Activated CD4-positive, alpha-beta T cell treated with anti-CD3 and anti-CD28 coated beads, Interleukin-2, amount 50 U/mL, for 16 hours (primary cell): ENCODE results near the gene ANKRD44.
"Not testable (repeated sequence)": the region's sequence is repeated elsewhere in the genome, so short reads cannot be mapped to it uniquely, and the experiment has no call there.

Experiments used
- DNase-seq: peaks from one replicate; pipeline ENCODE4 v3.0.0-alpha.2; 2020

Gene ANKRD44

DNA sequence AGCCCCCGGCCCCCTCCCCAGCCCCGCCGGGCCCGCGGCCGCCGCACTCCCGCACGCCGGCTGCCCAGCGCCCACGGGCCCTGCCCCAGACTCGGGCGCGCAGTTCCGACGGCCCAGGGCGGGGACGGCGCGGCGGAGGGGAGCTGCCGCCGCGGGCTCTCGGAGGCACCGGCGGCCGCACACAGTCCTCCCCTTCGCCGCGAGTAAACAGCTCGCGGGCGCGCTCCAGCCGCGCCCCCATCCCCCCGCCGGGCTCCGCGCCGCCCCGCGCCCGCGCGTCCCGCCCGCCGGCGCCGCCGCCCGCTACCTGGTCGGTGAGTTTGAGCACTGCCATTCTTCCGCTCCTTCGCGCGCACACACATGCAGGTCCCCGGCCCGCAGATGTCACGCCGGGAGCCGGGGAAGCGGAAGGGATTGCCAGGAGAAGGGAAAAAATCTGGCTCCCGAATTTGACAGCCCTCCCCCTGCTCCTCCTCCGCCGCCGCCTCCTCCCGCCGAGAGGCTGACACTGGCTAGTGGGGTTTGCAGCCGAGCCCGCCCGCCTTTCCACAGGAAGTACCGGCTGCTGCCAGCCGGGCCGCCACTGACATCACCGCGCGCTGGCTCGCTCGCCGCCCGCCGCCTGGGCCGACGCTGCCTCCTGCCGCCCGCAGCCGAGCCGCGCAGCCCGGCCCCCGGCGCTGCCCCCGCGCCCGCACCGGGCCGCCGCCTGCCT lies at the start of gene ANKRD44:
Gene ANKRD44 (minus strand): TSS at position 510 of the 715 bp plus-strand sequence. CDS start 176 bp downstream, at position 334.
- DNase-seq, result peak; percentile 90

DNA sequence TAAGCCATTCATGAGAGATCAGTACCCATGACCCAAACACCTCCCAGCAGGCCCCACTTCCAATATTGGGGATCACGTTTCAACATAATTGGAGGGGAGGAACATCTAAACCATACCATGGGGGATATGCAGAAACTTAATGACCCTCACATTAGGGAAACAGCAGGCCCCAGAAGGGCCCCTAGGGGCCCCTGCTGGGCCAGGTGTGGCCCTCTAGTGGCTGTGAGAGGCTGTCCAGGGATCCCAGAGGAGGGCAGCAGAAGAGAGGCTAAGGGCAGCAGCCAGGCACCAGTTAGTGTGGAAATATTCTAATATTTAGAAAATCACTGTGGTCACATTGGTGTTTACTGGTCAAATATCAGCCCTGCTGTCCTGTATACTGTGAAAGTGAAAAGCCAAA lies 49.3 kb upstream of the ANKRD44 start:
- DNase-seq, result no peak

GRCh38 chr2:197358931-197359330 lies 48.4 kb upstream of the ANKRD44 start:
- DNase-seq, result no peak

GRCh38 chr2:197357986-197358385 lies 47.4 kb upstream of the ANKRD44 start:
- DNase-seq, result no peak

- peak; percentile 16 for DNase-seq
Observed at GRCh38 chr2:197356136-197356535, 45.6 kb upstream of the ANKRD44 start.

- DNase-seq, result no peak
Observed at GRCh38 chr2:197354169-197354558, 43.6 kb upstream of the ANKRD44 start.

GRCh38 chr2:197353393-197354168 lies 43.0 kb upstream of the ANKRD44 start:
- DNase-seq, result no peak

DNA sequence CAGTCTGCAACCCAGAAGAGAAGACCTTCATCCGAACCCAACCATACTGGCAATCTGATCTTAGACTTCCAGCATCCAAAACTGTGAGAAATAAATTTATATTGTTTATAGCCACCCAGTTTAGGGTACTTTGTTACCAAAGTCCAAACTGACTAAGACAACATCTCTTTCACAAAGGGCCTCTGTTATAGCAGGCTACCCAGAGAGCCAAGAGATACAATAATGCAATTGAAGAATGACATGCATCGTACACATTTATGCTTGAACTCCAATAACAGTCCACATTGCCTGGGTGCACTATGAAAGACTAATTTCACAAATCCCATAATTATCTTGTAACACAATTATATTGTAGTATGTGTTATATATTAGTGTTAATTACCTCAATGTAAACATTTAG lies 39.1 kb upstream of the ANKRD44 start:
- no peak for DNase-seq

- DNase-seq, result no peak
Observed at GRCh38 chr2:197348721-197349360, 38.3 kb upstream of the ANKRD44 start.

- no peak for DNase-seq
Observed at GRCh38 chr2:197345846-197346370, 35.3 kb upstream of the ANKRD44 start.

DNA sequence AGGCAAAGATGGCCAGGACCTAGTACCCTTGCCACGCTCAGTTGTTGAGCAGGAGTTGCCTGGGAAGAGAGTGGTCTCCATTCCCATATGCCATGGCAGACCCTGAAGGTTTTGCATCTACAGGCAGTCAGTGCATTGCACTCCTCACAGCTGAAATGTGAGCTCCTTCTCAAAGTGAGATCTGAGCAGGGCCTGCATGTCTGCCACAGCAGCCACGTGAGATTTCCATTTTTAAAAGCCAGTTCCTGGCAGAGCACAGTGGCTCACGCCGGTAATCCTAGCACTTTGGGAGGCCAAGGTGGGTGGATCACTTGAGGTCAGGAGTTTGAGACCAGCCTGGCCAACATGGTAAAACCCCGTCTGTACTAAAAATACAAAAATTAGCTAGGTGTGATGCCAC lies 33.4 kb upstream of the ANKRD44 start:
- not testable (repeated sequence) for DNase-seq

GRCh38 chr2:197340591-197340990 lies 30.0 kb upstream of the ANKRD44 start:
- no peak for DNase-seq

GRCh38 chr2:197339496-197340220 lies 29.1 kb upstream of the ANKRD44 start:
- DNase-seq, result no peak

- no peak for DNase-seq
Observed at GRCh38 chr2:197339016-197339415, 28.4 kb upstream of the ANKRD44 start.

GRCh38 chr2:197332641-197333040 lies 22.1 kb upstream of the ANKRD44 start:
- DNase-seq, result no peak

DNA sequence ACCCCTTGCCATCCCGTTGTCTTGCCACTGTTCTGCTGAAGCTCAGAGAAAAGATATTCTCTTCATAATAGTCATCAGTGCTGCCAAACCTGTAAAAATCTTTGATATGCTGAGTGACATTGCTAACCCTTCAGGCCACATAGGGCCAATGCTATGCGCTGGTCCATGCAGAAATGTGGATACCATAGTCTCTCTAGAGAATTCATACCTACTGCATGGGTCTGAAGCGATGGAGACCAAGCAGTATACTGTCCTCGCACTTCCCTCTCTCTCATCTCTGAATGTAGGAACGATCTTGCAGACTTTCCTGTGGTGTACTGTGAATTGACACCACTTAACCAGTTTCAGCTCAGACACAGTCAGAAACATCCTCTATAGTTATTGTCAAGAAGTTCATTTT lies 17.9 kb upstream of the ANKRD44 start:
- no peak for DNase-seq

DNA sequence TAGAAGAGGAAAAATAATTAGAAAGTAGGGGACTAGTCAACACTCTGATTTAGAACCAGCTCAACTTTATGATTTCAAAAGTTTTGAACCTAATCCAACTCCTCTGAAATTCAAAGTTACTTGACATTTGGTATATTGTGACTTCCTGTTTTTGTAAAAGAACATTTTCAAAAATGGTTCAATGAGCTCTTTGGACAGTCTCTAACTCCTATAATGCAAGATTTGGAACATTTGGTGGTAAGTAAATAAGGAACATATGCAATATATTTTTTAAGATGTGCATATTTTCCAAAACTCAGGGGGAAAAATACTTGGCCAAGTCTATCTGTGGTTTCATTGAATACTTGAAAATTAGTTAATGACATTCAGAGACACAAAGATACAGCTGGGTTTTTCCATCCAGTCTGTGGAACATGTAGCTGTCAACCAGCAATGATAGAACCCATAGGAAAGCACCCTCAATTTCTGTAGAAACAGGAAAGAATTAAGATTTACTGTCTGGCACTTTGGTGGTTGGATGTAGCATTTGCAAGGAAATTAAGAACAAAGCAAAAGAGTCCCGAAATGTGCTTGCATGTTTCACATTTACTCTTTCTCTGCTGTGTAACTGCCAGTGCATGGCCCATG lies 17.0 kb upstream of the ANKRD44 start:
- DNase-seq, result peak; percentile 39

DNA sequence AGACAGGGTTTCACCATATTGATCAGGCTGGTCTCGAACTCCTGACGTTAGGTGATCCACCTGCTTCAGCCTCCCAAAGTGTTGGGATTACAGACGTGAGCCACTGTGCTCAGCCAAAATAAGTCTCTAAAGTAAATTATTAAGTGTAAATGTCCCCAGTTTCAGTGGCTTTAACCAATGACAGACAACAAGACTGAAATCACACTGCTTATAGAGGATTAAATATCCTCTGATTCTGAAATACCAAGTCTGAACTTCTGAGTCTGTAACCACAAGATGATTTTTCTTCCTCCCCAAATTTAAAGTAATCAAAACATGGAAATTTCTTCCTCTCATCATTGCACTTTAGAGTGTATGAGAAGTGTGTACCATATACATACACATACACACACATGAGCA lies 16.5 kb upstream of the ANKRD44 start:
- DNase-seq, result no peak

GRCh38 chr2:197324801-197325200 lies 14.2 kb upstream of the ANKRD44 start:
- no peak for DNase-seq

- no peak for DNase-seq
Observed at GRCh38 chr2:197322724-197323720, 12.4 kb upstream of the ANKRD44 start.

- no peak for DNase-seq
Observed at GRCh38 chr2:197322143-197322542, 11.6 kb upstream of the ANKRD44 start.
